ENCODE measurements around the gene SLC52A1. TPM values are rescaled to one million over a fixed set of nuclear protein-coding genes. Genes with fewer than 3 reads are reported as not detected.
A peak's percentile ranks its signal among the peaks of the same experiment; 100 is the strongest.

SLC52A1 gene
- total RNA-seq, 1 donor from 2014 or later: not detected

GRCh38 chr17:5050278-5050677, 15.1 kb upstream of the SLC52A1 start:
- H3K9me3 ChIP-seq (ENCODE audit: low read depth): no peaks in the 10 kb centered on the region
- H3K27me3 ChIP-seq: no peaks in the 10 kb centered on the region
- no peaks in the 10 kb centered on the region for H3K36me3 ChIP-seq
- peaks cover 4% of the 10 kb centered on the region for H3K27me3 Mint-ChIP-seq (ENCODE audit: insufficient read depth, low read depth)
- no peak overlapping the region for H3K27ac ChIP-seq
- DNase-seq (ENCODE audit: low spot score): no peak
- no peaks in the 10 kb centered on the region for H3F3A ChIP-seq (ENCODE audit: low read depth)
- no peaks in the 10 kb centered on the region for H3K36me3 Mint-ChIP-seq
- H3K9me3 Mint-ChIP-seq: no peaks in the 10 kb centered on the region
- H3K27ac Mint-ChIP-seq: no peak overlapping the region
- no peak overlapping the region for H2AFZ ChIP-seq (replicated peaks)
- no peak for TF ChIP-seq EZH2 (IDR thresholded peaks at IDR 0.05)
- TF ChIP-seq EZH2phosphoT487 (IDR thresholded peaks at IDR 0.05): no peak
- TF ChIP-seq CTCF (IDR thresholded peaks at IDR 0.05): no peak
- no peak overlapping the region for H3K9ac ChIP-seq
- no peaks in the 10 kb centered on the region for H3K79me2 ChIP-seq (ENCODE audit: low read depth)
- no peaks in the 10 kb centered on the region for H4K20me1 ChIP-seq (ENCODE audit: low read depth)
- H3K4me1 ChIP-seq: no peaks in the 10 kb centered on the region
- no peak overlapping the region for H3K4me3 Mint-ChIP-seq
- H3K4me1 Mint-ChIP-seq: peaks cover 10% of the 10 kb centered on the region
- no peak overlapping the region for H3K4me2 ChIP-seq
- no peak overlapping the region for H3K4me3 ChIP-seq

DNA sequence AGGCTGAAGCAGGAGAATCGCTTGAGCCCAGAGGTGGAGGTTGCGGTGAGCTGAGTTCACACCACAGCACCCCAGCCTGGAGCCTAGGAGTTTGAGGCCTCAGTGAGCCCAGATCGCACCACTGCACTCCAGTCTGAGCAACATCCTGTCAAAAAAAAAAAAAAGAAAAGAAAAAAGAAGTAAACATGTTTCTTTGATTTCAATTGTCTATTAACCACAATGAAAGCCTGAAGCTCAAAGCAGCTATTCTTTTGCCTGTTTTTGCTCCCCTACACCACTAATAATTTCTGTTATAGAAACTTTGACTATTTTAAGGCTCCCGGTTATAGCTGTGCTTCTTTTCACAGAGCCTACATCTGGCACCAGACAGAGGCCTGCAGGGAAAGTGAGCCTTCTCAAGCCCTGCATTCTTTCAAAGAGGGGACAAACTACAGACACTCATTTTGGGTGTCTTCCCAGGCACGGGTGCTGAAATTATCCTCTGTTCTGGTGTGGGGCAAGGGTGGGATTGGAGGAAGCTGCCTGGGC, 14.2 kb upstream of the SLC52A1 start:
- no peak overlapping the region for H3K4me2 ChIP-seq
- H3K9me3 ChIP-seq (ENCODE audit: low read depth): no peaks in the 10 kb centered on the region
- Mint-ChIP-seq H3K36me3 (no peaks in the 10 kb centered on the region), H3K4me1 (peaks cover 10% of the 10 kb centered on the region), H3K4me3 (no peak overlapping the region), H3K9me3 (no peaks in the 10 kb centered on the region), H3K27me3 (ENCODE audit: insufficient read depth, low read depth) (peaks cover 4% of the 10 kb centered on the region), H3K27ac (no peak overlapping the region)
- DNase-seq (ENCODE audit: low spot score): no peak
- H3F3A ChIP-seq (ENCODE audit: low read depth): no peaks in the 10 kb centered on the region
- no peaks in the 10 kb centered on the region for H3K79me2 ChIP-seq (ENCODE audit: low read depth)
- no peak overlapping the region for H3K27ac ChIP-seq
- no peak overlapping the region for H3K9ac ChIP-seq
- H3K27me3 ChIP-seq: no peaks in the 10 kb centered on the region
- H4K20me1 ChIP-seq (ENCODE audit: low read depth): no peaks in the 10 kb centered on the region
- no peaks in the 10 kb centered on the region for H3K36me3 ChIP-seq
- H3K4me1 ChIP-seq: no peaks in the 10 kb centered on the region
- TF ChIP-seq EZH2phosphoT487 (IDR thresholded peaks at IDR 0.05): no peak
- TF ChIP-seq EZH2 (IDR thresholded peaks at IDR 0.05): no peak
- TF ChIP-seq CTCF (IDR thresholded peaks at IDR 0.05): no peak
- no peak overlapping the region for H3K4me3 ChIP-seq
- H2AFZ ChIP-seq (replicated peaks): peak overlapping the region; percentile 72

GRCh38 chr17:5047446-5047845, 12.2 kb upstream of the SLC52A1 start:
- TF ChIP-seq EZH2phosphoT487 (IDR thresholded peaks at IDR 0.05) (no peak), CTCF (IDR thresholded peaks at IDR 0.05) (no peak), EZH2 (IDR thresholded peaks at IDR 0.05) (no peak)
- Histone ChIP-seq H3K27ac (no peak overlapping the region), H3K9me3 (ENCODE audit: low read depth) (no peaks in the 10 kb centered on the region), H2AFZ (replicated peaks) (no peak overlapping the region), H3K27me3 (no peaks in the 10 kb centered on the region), H3K36me3 (no peaks in the 10 kb centered on the region), H3K4me2 (no peak overlapping the region), H3F3A (ENCODE audit: low read depth) (no peaks in the 10 kb centered on the region), H3K4me3 (no peak overlapping the region), H3K4me1 (no peaks in the 10 kb centered on the region), H3K9ac (no peak overlapping the region), H3K79me2 (ENCODE audit: low read depth) (no peaks in the 10 kb centered on the region), H4K20me1 (ENCODE audit: low read depth) (no peaks in the 10 kb centered on the region)
- peaks cover 10% of the 10 kb centered on the region for H3K4me1 Mint-ChIP-seq
- no peaks in the 10 kb centered on the region for H3K9me3 Mint-ChIP-seq
- H3K27me3 Mint-ChIP-seq (ENCODE audit: insufficient read depth, low read depth): peaks cover 4% of the 10 kb centered on the region
- H3K27ac Mint-ChIP-seq: no peak overlapping the region
- H3K36me3 Mint-ChIP-seq: no peaks in the 10 kb centered on the region
- DNase-seq (ENCODE audit: low spot score): no peak
- no peak overlapping the region for H3K4me3 Mint-ChIP-seq

All from neural progenitor cell (in vitro differentiated cells).